A549 treated with DMSO at 1 μM for 4 hours (cell line): ENCODE measurements around the gene RTL3. TPM values are rescaled to one million over a fixed set of nuclear protein-coding genes. Genes with fewer than 3 reads are reported as not detected.

ENCODE experiments used
- total RNA-seq: library from RNA; stranded (reverse); fragments of 200-300 nt; extraction: Qiagen RNA extraction; gene quantifications from 5 replicates; pipeline ENCODE4 v1.2.3, GENCODE V29; 2022; ENCODE audit warnings: low read depth

Gene RTL3, protein sequence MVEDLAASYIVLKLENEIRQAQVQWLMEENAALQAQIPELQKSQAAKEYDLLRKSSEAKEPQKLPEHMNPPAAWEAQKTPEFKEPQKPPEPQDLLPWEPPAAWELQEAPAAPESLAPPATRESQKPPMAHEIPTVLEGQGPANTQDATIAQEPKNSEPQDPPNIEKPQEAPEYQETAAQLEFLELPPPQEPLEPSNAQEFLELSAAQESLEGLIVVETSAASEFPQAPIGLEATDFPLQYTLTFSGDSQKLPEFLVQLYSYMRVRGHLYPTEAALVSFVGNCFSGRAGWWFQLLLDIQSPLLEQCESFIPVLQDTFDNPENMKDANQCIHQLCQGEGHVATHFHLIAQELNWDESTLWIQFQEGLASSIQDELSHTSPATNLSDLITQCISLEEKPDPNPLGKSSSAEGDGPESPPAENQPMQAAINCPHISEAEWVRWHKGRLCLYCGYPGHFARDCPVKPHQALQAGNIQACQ
- total RNA-seq: 0.06 TPM in 1 of 5 replicates, not detected in the others

DNA sequence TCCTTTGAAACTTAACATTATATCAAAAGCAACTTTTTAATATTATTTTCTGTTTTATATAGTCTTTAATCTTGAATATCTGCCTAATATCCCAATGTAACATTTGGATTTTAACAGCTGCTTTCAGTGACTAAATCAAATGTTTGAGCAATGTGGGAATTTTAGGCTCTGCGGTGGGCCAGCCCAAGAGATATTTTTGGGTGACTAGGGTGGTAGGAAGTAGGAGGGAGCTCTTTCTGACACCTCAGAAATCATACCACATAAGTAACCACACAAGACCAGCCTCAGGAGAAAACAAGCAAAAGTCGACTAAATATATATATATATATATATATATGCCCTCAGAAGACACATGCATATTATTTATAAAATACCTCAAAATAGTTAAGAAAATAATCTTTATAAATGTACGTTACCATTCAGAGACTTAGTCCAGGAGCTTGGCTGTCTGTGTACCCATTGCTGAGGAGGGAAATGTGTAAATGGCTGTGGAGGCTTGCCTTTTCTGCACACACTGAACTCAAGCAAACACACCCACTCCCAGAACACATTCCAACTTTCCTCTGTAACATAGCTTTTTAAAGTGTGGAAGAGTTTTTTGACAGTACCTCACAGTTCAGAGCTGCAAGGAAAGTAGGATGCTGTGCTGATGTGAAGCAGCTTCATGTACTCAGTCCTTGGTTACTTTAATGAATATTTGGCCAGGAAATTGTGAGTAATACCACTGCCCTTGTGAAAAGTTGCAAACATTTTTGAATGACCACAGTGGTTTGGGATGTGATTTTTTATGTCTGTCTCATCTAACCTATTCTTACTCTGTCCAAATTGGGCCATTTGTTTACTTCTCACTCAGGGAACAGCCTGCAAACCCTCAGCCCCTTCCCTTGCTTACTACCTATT is at the start of gene RTL3:
Gene RTL3, minus strand, starts transcription at position 484 of the 900 bp plus-strand sequence. CDS start 908 bp downstream, outside the sequence.

Other genes with a start within 250 kb of the RTL3 start
- not detected in 5 replicates for gene LPAR4, start 88.4 kb upstream of the RTL3 start, total RNA-seq